HG02588 (cell line): ENCODE measurements around the gene ZBTB39.

Experiments used
- ATAC-seq: cut with Tn5 transposase; IDR thresholded peaks from one replicate; pipeline ENCODE4 v1.9.1; 2021; ENCODE audit warnings: mild to moderate bottlenecking, moderate library complexity; ENCODE audit not compliant: unreplicated experiment

Gene ZBTB39

GRCh38 chr12:56951582-56952339 lies 54.6 kb downstream of the ZBTB39 start:
- no peak for ATAC-seq

DNA sequence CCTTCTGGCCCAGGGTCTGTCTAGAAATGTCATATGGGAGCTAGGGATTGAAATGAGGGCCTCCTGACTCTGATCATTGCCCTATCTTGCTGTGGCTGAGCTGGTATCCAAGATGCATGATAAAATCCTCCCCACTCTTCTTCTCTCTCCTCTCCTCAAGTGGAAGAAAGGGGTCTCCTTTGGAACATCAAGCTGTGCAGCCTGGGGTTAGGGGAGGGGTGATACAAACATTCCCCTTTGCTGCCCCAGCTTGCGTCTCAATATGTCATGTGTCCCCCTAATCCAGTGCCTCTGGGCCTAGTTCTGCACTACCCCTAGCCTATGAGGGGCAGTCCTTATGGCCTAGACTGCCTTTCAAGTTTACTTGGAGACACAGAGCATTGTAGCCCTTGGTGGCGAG lies 57.5 kb downstream of the ZBTB39 start:
- ATAC-seq = no peak
